ENCODE results near the gene PAOX.
A peak's percentile ranks its signal among the peaks of the same experiment; 100 is the strongest.

Gene PAOX

DNA sequence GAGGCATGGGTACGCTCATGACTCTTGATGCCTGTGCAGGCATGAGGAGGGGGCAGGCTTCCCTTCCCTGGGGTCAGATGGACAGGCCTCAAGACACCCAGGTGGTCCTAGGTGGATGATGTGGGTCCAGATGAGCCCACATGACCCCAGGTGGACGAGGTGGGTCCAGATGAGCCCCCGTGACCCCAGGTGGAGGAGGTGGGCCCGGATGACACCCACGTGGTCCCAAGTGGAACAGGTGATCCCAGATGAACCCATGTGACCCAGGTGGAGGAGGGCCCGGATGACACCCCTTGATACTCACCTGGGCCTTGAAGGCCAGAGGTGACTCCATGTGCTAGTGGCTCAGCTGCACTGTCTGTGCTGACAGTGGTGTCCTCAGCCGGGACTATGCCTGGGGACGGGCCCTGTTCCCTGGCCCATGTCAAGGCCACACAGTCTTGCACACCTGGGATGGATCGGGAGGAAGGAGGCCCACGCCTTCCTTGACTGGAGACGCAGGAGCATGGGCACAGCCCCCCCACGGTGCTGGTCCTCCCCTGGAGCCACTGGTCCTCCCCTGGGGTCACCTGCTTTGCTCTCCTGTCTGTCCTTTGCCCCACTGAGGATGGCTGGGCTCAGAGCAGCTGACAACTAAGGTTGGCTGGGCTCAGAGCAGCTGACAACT, 28.6 kb upstream of the PAOX start:
- DNase-seq = no peak

DNA sequence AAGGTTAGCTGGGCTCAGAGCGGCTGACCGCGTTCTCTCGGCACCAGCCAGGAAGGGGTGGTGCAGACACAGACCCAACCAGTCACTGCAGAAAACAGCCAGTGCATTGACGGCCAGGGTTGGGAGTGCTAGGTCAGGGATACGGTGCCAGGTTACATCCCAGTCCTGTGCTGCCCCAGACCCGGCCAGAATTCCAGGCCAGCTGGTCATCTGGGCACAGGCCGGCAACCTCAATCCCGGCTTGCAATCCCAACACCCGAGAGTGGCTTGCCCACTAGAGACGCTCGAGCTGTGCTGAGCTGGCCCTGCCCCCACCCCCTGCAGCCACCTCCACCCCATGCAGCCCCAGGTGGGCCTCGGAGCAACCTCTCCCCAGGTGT, 28.1 kb upstream of the PAOX start:
- DNase-seq = no peak

DNA sequence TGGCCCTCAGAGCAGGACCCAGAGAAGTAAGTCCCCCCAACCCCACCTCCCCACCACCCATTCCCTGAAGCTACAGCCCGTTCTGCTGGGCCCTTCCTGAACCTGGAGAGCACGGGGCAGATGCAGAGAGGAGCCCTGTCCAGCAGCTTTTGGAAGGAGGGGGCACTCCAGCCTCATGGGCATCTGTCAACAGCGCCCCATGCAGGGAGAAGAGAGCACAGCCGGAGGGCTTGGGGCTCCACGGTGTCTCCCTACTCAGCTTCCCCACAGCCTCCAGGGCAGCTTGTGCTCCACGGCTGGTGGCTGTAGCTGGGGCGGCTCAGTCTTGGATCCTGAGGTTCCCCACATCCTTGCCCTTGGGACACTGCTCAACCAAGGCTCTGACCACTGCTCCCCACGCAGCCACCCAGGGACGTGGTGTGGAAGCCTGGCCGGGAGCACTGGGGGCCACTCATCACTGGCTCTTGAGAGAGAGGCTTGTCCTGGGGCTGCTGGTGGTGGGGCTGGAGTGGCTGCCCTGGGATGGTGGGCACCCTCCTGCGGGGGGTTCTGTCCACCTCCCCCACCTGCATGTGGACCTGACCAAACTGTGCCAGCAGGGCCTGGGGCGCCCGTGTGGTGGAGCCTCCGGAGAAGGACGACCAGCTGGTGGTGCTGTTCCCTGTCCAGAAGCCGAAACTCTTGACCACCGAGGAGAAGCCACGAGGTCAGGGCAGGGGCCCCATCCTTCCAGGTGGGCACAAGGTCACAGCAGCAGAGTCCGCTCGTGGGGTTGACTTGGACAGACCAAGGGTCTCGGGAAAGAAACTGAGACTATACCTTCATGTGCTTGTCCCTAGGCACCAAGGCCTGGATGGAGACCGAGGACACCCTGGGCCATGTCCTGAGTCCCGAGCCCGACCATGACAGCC, 27.4 kb upstream of the PAOX start:
- DNase-seq = no peak

DNA sequence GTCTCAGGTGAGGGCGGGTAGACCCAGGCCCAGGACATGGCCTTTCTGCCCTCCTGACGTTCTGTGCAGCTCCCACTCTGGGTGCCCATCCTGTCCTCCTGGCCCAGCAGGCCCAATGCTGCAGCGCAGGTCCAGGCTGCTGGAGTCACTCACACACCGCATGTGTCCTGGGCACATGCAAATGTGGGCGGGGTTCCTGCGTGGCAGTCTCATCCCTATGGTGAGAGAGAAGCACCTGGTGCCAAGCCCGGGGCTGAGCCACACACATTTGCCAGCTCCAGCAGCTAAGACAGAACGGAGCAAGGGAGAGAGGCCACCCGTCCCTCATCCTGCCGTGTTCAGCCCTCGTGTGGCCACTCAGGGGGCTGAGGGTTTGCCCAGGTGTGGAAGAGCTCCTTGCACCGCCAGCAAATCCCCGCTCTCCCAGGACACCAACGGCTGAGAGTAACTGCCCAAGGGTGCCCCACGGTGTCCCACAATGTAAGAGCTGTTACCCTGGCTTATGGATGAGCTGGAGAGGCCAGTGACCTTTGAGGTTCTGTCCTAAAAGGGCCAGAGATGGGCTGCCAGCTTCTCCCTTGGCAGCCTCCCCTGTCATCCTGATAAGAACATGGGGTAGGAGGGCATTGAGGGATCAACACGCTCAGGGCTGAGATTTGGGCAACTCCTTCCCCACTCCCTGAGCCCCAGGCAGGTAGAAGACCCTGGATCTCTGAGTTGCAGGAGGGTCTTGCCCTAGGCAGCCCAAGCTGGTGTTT, 25.7 kb upstream of the PAOX start:
- DNase-seq = no peak

DNA sequence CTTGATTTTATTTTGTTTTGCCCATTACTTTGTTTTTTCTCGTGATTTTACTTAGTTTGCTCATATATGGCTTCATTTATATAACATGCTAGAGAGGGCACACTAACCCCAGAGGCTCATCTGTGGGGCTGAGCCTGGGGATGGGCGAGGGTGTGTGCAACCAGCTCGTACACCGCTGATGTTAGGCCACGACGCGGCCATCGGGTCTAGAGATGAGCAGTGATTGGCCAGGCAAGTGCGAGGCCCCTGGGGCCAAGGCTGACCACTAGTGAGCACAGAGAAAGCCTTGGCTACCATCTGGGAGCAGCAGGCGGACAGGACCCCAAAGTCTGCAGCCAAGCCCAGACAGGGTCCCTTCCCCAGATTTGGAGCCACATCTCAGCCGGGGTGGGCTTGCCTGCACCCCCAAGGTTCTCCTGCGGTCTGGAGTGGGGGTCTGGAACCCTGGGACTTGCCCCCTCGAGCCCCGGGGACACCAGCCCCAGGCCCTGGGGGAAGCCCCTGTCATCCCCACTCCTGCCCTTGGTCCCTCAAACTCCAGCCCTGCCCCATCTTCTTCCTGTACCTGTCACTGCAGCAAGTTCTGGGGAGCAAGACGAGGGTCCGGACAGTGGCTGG, 25.0 kb upstream of the PAOX start:
- no peak for DNase-seq

DNA sequence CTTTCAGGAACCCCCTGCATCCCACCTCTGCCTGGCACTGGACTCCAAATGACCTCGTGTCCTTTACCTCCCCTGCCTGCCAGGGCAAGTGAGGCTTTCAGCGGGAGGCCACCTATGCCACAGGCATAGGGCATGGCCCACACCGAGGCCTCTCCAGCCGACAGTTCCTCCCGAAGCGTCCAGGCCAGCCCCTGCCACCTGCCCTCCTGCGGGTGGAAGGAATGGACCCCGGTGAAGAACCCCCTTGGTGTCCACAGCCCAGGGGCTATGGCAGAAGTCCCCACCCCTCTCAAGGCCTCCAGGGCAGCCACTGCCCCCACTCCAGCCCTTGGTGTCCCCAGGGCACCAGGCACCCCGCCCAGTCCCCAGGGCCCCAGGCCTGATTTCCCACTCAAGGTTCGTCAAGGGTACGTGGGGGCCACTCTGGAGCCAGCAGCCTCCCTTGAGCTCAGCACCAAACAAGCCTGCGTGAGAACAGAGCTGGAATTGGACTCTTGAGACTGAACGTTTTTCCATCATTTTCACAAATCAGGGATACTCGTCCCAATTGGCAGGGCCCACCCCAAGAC, 24.3 kb upstream of the PAOX start:
- DNase-seq = no peak

DNA sequence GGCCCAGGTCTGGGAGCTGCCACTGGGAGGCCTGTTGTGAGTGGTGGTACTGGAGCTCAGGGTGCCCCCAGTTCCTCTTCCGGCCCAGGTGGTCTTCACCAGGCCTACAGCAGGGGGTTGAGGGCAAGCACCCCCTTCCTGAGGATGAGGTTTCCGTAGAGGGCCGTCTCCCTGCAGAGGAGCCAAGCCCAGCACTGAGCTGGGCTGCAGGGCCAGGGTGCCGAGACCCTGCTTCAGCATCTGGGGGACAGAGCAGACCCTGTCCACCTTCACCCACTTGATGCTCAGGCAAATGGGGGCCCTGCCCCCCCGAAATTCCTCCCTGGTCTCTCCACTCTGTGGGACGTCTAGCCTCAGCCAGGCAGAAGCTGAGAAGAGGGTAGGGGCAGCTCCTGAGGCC, 23.8 kb upstream of the PAOX start:
- no peak for DNase-seq

DNA sequence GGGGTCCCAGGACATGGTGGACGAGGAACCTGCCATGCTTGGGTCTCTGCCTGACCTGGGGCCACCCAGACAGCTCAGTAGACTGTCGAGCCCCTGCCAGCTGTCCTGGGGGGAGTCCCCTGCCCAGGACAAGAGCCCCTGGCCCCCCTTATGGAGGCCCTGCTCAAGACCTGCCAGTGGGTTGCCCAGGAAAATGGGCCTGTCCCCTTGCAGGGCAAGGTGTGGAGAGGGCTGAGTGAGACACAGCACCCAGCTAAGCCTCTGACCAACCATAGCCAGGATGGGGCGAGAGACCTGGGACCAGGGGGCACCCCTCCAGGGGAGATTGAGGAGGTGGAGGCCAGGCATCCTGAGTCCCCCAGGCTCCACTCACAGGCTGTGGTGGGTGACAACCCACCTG, 23.1 kb upstream of the PAOX start:
- no peak for DNase-seq

DNA sequence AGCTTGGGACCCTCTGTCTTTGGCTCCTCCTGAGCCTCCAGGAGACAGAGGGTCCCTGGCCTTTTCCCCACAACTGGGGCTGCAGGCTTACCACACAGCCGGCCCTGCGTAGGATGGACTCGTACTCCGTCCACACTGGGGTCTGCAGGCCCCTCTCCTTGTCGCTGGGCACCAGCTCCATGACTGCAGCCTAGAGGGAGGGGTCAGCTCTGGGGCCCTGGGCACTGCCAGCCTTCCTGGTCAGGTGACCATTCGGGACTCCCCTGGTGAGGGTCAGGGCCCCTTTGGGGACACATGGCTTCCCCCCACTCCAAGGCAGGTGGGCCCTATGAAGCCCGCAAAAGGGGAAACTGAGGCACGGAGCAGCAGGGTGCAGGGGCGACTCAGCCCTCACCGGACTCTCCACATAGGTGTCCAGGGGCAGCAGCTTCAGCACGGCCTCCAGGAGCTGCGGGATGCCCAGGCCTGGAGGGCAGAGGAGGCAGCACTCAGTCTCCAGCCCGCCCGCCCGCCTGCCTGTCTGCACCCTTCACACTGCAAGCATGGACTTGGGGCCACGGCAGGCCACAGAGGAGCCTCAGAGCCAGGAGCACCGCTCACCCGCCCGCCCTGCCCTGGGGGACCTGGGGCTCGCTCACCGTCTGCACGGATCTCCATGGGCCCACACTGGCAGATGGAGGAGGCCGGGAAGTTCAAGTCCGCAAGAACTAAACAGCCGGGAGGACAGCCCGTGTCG, 22.3 kb upstream of the PAOX start:
- no peak for DNase-seq

DNA sequence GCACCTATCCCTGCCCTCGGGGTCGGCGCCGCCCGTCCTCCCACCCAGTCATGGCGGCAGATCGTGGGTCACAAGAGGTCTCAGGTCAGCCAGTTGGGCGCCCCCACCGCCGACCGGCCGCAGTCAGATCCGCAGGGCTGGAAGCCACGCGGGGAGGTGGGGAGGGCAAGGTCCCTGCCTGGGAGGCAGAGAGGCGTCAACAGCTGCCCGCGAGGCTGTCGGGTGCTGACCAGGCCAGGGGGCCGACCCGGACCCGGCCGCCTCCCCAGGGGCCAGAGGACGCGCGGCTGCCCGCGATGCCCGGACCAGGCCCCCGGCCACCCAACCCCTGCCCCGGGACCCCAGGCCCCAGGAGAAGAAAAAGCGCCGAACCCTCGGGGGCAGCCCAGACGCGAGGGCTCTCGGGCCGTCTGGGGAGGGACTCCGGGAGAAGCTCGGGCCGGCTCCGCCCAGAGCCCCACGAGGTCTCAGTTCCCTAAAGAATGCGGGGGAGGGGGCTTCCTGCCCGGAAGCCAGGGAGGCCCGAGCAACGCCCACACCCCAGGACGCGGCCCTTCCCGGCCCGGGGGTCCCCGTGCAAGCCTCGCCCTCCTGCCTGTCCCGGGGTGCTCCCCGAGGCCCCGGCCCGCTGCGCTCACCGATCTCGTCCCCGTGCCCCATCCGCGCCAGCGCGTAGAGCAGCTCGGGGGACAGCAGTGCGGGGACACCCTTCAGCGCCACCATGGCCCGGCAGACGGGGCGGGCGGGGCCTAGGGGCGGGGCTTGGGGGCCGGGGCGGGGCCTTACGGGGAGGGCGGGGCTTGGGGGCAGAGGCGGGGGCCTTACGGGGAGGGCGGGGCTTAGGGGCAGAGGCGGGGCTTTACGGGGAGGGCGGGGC, 21.5 kb upstream of the PAOX start, which contains the start of gene FUOM:
FUOM (minus strand) TSS at position 735 of the 877 bp plus-strand sequence; CDS start at position 723, 12 bp downstream.
- peak; percentile 79 for DNase-seq

DNA sequence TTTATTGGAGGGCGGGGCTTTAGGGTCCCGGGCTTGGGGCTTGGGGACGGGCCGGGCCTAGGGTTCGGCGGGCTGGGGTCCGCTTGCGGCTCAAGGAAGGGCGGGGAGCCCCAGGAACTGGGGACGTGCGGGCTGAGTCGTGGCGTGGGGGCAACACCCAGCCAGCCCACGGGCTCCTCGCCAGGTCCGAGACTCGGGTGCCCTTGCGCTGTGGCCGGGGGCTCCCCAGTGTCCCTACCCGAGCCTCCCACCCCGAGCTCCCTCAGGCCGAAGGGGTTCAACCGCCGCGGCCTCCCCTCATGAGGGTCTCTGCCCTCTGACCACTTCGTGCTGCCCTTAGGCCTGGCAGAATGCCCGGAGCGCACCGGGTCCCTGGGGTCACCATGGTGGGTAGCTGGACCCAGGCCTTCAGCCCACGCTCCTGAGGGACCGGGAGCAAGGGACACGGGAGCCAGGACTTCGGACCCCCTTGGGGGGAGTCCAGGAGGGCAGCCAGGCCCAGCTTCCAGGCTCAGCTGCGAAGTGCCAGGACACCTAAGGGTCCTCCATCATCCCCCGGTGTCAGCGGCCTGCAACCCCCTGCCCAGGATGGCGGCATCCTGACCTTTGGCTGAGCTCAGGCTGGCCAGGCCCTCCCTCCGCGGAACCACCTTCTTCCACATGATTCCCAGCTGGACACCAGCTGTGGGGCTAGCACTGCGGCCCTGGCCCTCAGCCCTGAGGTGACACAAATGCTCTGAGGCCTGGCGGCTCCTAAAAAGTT, 20.7 kb upstream of the PAOX start:
- no peak for DNase-seq

DNA sequence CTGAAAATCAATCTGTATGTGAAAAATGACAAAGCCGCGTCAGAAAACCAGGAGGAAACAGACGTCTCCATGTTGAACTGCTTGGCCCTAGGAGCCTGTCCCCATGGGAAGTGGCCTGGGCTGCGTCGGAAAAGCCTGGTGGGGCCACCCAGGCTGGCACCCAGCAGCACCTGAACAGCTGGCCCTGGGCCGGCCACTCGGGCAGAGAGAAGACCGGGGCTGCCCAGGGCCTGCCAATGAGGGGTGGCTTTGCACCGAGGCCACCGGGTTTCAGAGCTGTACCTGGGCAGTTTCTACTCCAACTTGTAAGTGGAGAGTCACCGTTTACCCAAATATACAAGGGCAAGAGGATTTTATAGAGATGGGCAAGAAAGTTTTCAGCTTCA, 20.1 kb upstream of the PAOX start:
- DNase-seq = no peak

DNA sequence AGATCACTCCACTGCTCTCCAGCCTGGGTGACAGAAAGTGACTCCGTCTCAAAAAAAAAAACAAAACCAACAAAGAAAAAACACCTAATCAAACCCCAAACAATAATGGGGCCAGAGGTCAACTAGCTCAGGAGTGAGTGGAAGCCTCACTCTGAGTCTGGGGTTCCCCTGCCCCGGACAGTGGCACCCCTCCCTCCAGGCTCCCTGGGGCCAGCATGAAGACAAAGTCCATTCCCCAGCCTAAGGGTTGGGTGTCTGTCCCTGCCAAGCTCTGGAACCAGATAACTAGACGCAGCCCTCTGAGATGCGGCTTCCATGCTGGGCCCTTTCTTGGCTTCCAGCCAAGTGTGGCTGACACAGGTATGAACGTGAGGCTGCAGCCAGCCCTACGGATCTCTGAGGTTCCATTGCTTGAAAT, 19.5 kb upstream of the PAOX start:
- DNase-seq = peak; percentile 42

DNA sequence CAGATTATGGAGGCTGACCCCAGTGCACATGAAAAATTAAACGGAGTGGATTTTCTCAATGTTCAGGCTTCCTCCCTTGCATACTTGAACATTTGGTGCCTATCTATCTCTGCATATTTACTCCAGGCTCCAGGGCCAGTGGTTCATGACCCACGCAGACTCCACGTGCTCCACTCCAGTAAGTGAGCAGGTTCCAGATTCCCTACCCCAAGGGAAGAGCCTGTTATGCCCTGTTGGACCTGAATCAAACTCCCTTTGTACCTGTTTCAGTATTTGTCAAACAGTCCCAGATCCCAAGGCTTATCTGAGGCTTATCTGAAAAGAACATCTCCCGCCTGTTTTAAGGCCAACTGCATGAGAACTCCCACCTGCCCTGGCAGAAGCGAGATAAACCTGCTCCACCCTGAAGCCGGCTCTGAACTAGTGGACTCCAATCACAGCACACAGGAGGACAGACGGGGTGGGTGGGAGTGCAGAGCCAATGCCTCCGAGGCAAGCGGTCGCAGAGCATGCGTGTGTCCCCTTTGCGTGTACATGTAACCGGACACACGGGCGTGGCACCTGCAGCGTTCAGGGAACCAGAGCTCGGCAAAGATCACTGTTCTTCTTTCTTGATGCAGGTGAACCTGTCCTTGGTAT, 19.0 kb upstream of the PAOX start:
- no peak for DNase-seq

DNA sequence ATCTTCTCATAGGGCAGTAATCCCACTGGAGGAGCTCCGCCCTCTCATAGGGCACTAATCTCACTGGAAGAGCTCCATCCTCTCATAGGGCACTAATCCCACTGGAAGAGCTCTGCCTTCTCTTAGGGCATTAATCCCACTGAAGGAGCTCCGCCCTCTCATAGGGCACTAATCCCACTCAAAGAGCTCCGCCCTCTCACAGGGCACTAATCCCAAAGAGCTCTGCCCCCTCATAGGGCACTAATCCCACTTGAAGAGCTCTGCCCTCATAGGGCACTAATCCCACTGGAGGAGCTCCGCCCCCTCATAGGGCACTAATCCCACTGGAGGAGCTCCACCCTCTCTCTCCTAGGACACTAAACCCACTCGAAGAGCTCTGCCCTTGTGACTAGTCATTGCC, 17.8 kb upstream of the PAOX start:
- DNase-seq = no peak

DNA sequence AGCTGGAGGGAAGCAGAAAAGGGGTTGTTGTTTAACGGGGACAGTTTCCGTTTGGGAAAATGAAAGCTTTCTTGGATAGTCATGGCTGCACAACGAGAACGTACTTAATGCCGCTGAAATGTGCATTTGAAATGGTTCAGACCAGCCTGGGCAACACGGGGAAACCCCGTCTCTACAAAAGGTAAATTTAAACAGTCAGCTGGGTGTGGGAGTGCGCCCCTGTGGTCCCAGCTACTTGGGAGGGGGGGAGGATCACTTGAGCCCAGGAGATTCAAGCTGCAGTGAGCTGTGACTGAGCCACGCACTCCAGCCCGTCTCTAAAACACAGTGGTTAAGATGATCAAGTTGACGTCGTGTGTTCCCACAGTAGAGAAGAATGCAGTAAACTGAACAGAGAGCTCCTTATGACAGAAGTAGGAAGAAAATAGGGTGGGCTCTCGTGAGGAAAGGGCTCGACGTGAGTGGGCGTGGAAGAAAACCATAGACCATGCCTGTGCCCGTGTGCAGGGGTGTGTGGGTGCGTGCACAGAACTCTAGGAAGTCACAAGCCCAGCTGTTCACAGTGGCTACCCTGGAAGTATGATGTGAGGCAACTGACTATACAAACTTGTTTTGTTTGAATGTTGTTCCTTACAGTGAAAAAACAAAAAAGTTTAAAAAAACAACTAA, 17.2 kb upstream of the PAOX start:
- no peak for DNase-seq

DNA sequence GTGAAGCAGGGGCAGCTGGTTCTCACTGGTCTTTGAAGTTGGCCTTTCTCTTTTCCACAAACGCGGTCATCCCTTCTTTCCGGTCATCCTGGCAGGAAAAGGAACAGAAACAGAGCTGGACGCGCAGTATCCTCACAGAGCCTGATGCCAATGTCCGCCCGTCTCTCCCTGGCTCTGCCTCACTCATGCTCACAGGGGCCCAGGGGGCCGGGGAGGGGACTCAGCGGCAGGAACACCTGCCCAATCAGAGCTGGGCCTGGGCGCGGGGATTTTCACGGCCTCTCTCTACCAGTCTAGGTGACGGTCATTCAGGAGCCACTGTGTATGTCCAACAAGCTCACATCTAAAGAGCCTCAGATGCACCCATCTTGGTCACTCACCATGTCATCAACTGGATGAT, 16.2 kb upstream of the PAOX start:
- DNase-seq = no peak

DNA sequence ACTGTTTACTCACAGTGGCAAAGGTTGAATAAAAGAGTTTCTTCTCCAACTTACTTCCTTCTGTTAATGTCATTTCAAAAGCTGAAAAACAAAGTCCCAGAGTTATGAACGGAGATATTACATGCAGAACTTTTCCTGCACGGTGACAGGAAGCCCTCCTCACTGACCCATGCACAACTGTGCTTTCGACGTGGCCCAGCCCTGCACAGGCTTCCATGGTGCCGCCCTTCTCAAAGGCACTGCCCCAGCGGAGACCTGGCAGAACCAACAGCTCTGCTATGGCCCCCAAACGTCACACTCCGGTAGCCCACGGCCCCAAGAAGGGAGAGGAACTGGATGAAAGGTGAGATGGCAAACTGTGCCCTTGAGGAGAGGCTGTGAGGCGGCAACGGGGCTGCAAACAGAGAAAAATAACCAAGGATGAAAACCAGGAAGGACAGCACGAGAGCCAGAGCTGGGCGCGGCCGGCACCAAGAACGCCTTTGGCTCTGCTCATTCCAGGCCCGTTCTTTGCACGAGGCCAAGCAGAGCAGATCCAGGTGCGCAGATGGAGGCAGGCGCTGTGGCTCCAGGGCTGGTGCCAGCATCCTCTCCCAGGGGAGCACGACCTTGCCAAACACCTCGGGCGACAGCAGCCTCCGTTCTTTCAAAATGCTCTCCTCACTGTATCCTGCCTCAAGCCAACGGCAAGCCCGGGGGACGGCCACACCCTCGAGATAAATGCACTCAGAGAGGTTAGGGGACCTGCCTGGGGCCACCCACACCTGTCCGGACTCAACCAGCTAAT, 14.2 kb upstream of the PAOX start:
- DNase-seq = no peak
